Testis (tissue), 2 donors: ENCODE results near the gene GJA8.

Experiments
- POLR2A ChIP-seq: fragments of 450-650 bp; IDR thresholded peaks from one replicate; pipeline ENCODE4 v1.6.1; 2017; ENCODE audit warnings: antibody characterized with exemption, mild to moderate bottlenecking, moderate library complexity
- TF ChIP-seq, protein P1 (sequence below), 3 experiments: fragments of 450-650 bp in 2 of 3; fragments of 200-600 bp in 1 of 3; sonication (generic) in 1 of 3; IDR thresholded peaks; one replicate each; pipeline ENCODE4 v1.5.1; 2016 to 2019; ENCODE audit warnings: antibody characterized with exemption in 3 of 3, mild to moderate bottlenecking in 2 of 3, moderate library complexity in 1 of 3

DNA sequence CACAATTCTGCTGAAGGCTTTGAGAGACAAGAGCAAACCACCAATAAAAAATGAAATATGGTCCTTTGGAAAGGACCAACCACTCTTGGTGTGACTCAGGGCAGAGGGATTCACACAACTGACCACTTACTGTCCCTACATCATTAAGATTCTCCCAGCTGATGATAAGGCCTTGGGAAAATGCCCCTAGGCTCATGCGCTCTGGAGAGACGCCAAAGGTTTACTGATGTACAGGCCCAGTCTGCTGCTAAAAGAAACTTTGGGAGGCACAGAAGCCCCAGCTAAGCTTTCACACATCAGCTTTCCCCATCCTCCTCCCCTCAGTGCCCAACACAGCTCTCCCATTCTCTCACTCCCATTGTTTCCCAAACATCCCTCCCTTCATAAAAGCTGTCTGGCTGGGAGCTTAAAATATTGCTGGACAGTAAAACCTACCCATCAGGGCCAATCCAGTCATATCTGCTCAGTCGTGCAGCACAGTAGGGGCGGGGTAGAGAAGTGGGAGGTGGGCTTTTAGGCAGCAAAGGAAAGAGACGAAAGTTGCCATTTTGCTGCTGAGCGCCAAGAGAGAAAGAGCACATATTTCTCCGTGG, at the start of gene GJA8:
- TF ChIP-seq, protein P1, sequence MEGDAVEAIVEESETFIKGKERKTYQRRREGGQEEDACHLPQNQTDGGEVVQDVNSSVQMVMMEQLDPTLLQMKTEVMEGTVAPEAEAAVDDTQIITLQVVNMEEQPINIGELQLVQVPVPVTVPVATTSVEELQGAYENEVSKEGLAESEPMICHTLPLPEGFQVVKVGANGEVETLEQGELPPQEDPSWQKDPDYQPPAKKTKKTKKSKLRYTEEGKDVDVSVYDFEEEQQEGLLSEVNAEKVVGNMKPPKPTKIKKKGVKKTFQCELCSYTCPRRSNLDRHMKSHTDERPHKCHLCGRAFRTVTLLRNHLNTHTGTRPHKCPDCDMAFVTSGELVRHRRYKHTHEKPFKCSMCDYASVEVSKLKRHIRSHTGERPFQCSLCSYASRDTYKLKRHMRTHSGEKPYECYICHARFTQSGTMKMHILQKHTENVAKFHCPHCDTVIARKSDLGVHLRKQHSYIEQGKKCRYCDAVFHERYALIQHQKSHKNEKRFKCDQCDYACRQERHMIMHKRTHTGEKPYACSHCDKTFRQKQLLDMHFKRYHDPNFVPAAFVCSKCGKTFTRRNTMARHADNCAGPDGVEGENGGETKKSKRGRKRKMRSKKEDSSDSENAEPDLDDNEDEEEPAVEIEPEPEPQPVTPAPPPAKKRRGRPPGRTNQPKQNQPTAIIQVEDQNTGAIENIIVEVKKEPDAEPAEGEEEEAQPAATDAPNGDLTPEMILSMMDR (IDR thresholded peaks at IDR 0.05) = no peak
- TF ChIP-seq POLR2A = no peak
